HCT116 (cell line): ENCODE data around the gene CCN5. TPM values are rescaled to one million over a fixed set of nuclear protein-coding genes. Genes with fewer than 3 reads are reported as not detected.

Experiments
- ATAC-seq: fragments of 200-7000 bp; cut with Tn5 transposase; 2 replicates; pipeline ENCODE4 v1.9.1; 2020; ENCODE audit warnings: mild to moderate bottlenecking, moderate library complexity
- BruUV-seq: library from RNA; stranded (reverse); fragments of 400-500 nt; replicated peaks from 2 replicates; lab custom pipeline; 2021; lab: Mats Ljungman, UMichigan
- CTCF ChIA-PET: fragments of 300-600 bp; sonication (Branson Sonifier 250); formaldehyde crosslinking; loops from one replicate; lab custom pipeline; 2021; ENCODE audit warnings: antibody characterized with exemption; lab: Charles Lee
- POLR2A ChIA-PET: fragments of 300-600, 350-600 bp; sonication (Branson Sonifier 250); formaldehyde crosslinking; loops from one replicate; lab custom pipeline; 2021; ENCODE audit warnings: antibody characterized with exemption; lab: Charles Lee
- RAD21 ChIA-PET, 2 experiments: fragments of 300-600 bp; sonication (Branson Sonifier 250); formaldehyde crosslinking; loops; one replicate each; lab custom pipeline; 2023; ENCODE audit warnings: low total read pairs in 2 of 2; ENCODE audit not compliant: uncharacterized antibody in 2 of 2, unreplicated experiment in 2 of 2, low non-redundant PET in 1 of 2; lab: Charles Lee
- DNase-seq: peaks from one replicate; pipeline ENCODE4 v3.0.0-alpha.2; 2010; ENCODE audit warnings: low read depth, low spot score
- H2AFZ ChIP-seq: fragments of 200-600 bp; shearing (Covaris generic), sonication (generic); 2 replicates; pipeline ENCODE4 v1.6.1; 2017; ENCODE audit warnings: low read depth, mixed run types, mixed read lengths, antibody characterized with exemption, low read length; ENCODE audit not compliant: poor library complexity, severe bottlenecking
- H3K27ac ChIP-seq: 2 replicates; pipeline ENCODE4 v1.5.1; 2012; ENCODE audit warnings: low read depth, low read length
- H3K27me3 ChIP-seq: fragments of 200-600 bp; sonication (generic); 2 replicates; pipeline ENCODE4 v1.6.1; 2016; ENCODE audit warnings: mixed run types, low read length, mixed read lengths; ENCODE audit not compliant: insufficient read depth
- H3K36me3 ChIP-seq, 2 experiments: fragments of 200-500 bp in 1 of 2; fragments of 200-600 bp in 1 of 2; sonication (Bioruptor generic) in 1 of 2; sonication (generic) in 1 of 2; 2 replicates each; pipeline versions ENCODE4 v1.5.1 to v1.6.1; 2014 to 2016; ENCODE audit warnings: low read length in 2 of 2, inconsistent platforms in 1 of 2, mixed read lengths in 1 of 2, mixed run types in 1 of 2; ENCODE audit not compliant: insufficient read depth in 2 of 2, control insufficient read depth in 1 of 2
- H3K4me1 ChIP-seq, 2 experiments: fragments of 200-600 bp in 1 of 2; sonication (generic) in 1 of 2; 2 replicates each; pipeline versions ENCODE4 v1.5.1 to v1.6.1; 2012 to 2017; ENCODE audit warnings: low read length in 2 of 2, inconsistent platforms in 1 of 2, mild to moderate bottlenecking in 1 of 2, mixed read lengths in 1 of 2, mixed run types in 1 of 2, moderate library complexity in 1 of 2; ENCODE audit not compliant: insufficient read depth in 2 of 2, control insufficient read depth in 1 of 2
- H3K4me2 ChIP-seq: fragments of 200-600 bp; sonication (generic); 2 replicates; pipeline ENCODE4 v1.6.1; 2017; ENCODE audit warnings: mixed run types, low read length, mixed read lengths
- H3K4me3 ChIP-seq, 2 experiments: fragments of 200-600 bp in 1 of 2; sonication (generic) in 1 of 2; replicated peaks in 1 of 2; 2 replicates each; pipeline ENCODE4 v1.5.1; 2011 to 2016; ENCODE audit warnings: low read length in 2 of 2, control low read depth in 1 of 2, low read depth in 1 of 2, mild to moderate bottlenecking in 1 of 2, mixed read lengths in 1 of 2, mixed run types in 1 of 2
- H3K79me2 ChIP-seq: fragments of 200-600 bp; sonication (generic); 2 replicates; pipeline ENCODE4 v1.6.1; 2017; ENCODE audit warnings: mild to moderate bottlenecking, mixed run types, low read length, moderate library complexity, mixed read lengths; ENCODE audit not compliant: insufficient read depth
- H3K9ac ChIP-seq: fragments of 200-600 bp; sonication (generic); 2 replicates; pipeline ENCODE4 v1.6.1; 2016; ENCODE audit warnings: low read length, mixed read lengths
- H3K9me2 ChIP-seq: fragments of 200-600 bp; sonication (generic), shearing (Covaris generic); 2 replicates; pipeline ENCODE4 v1.6.1; 2017; ENCODE audit warnings: mixed run types, mild to moderate bottlenecking, moderate library complexity; ENCODE audit not compliant: insufficient read depth
- H3K9me3 ChIP-seq, 2 experiments: fragments of 200-500 bp in 1 of 2; fragments of 200-600 bp in 1 of 2; sonication (Bioruptor generic) in 1 of 2; sonication (generic) in 1 of 2; 2 replicates each; pipeline ENCODE4 v1.6.1; 2014 to 2017; ENCODE audit warnings: low read length in 2 of 2, mixed read lengths in 2 of 2, inconsistent platforms in 1 of 2, low read depth in 1 of 2, mild to moderate bottlenecking in 1 of 2, mixed run types in 1 of 2, moderate library complexity in 1 of 2; ENCODE audit not compliant: control insufficient read depth in 1 of 2, insufficient read depth in 1 of 2
- H4K20me1 ChIP-seq: fragments of 200-600 bp; sonication (generic), shearing (Covaris generic); 2 replicates; pipeline ENCODE4 v1.6.1; 2017; ENCODE audit warnings: mixed run types, mild to moderate bottlenecking, moderate library complexity; ENCODE audit not compliant: insufficient read depth
- ATF3 ChIP-seq: IDR thresholded peaks from 2 replicates; pipeline ENCODE4 v1.6.1; 2012
- CBX3 ChIP-seq: IDR thresholded peaks from 2 replicates; pipeline ENCODE4 v1.6.1; 2012; ENCODE audit warnings: low read depth
- CEBPB ChIP-seq: IDR thresholded peaks from 2 replicates; pipeline ENCODE4 v1.6.1; 2012; ENCODE audit warnings: low read depth
- ELF1 ChIP-seq: IDR thresholded peaks from 2 replicates; pipeline ENCODE4 v1.6.1; 2012; ENCODE audit warnings: low read depth, borderline replicate concordance
- FOSL1 ChIP-seq: IDR thresholded peaks from 2 replicates; pipeline ENCODE4 v1.6.1; 2012; ENCODE audit warnings: low read depth
- JUND ChIP-seq: IDR thresholded peaks from 2 replicates; pipeline ENCODE4 v1.6.1; 2012
- MAX ChIP-seq: IDR thresholded peaks from 2 replicates; pipeline ENCODE4 v1.6.1; 2012
- RAD21 ChIP-seq: IDR thresholded peaks from 2 replicates; pipeline ENCODE4 v1.6.1; 2012; ENCODE audit warnings: low read depth, mild to moderate bottlenecking
- REST ChIP-seq: IDR thresholded peaks from 2 replicates; pipeline ENCODE4 v1.6.1; 2012; ENCODE audit warnings: low read depth
- SP1 ChIP-seq: IDR thresholded peaks from 2 replicates; pipeline ENCODE4 v1.6.1; 2012; ENCODE audit warnings: low read depth
- SRF ChIP-seq: IDR thresholded peaks from 2 replicates; pipeline ENCODE4 v1.6.1; 2012; ENCODE audit warnings: low read depth
- TCF7L2 ChIP-seq: IDR thresholded peaks from 2 replicates; pipeline ENCODE4 v1.7.0; 2011; ENCODE audit warnings: borderline replicate concordance, inconsistent platforms; ENCODE audit not compliant: insufficient read depth, insufficient read length; ENCODE audit errors: extremely low read depth
- YY1 ChIP-seq: IDR thresholded peaks from 2 replicates; pipeline ENCODE4 v1.6.1; 2011; ENCODE audit warnings: low read length, low read depth, moderate library complexity, mild to moderate bottlenecking; ENCODE audit not compliant: insufficient replicate concordance; ENCODE audit errors: extremely low read depth
- ZFX ChIP-seq: fragments of 450-650 bp; IDR thresholded peaks from 2 replicates; pipeline ENCODE4 v1.6.1; 2017
- intact Hi-C: fragments of 100-400 bp; cut with micrococcal nuclease; formaldehyde crosslinking; loops from 2 replicates; pipeline ENCODE4 v1.10.0; 2022
- total RNA-seq: library from RNA; stranded (reverse); gene quantifications from one replicate; pipeline ENCODE4 v1.2.1, GENCODE V29; 2021; ENCODE audit not compliant: unreplicated experiment

The CCN5 gene
- total RNA-seq, 1 experiment from 2014 or later = 0.20 TPM

- H3K4me2 ChIP-seq = no peak overlapping the region
- ChIA-PET RAD21 (no interaction called here), POLR2A (no interaction called here), CTCF (no interaction called here)
- no peak overlapping the region for H3K9ac ChIP-seq
- intact Hi-C loops = no loop called here
- no peaks in the 10 kb centered on the region for H4K20me1 ChIP-seq
- BruUV-seq = no TSS peak
- no peaks in the 10 kb centered on the region for H3K36me3 ChIP-seq
- no peaks in the 10 kb centered on the region for H3K9me2 ChIP-seq
- ATAC-seq (no peak), DNase-seq (no peak)
- H3K79me2 ChIP-seq = no peaks in the 10 kb centered on the region
- no peaks in the 10 kb centered on the region for H3K9me3 ChIP-seq
- peaks cover 8 to 12% of the 10 kb centered on the region in 2 experiments; a peak in 3 of 4 replicates for H3K4me1 ChIP-seq
- no peak overlapping the region for H3K27ac ChIP-seq
- TF ChIP-seq ZFX (no peak), MAX (no peak), REST (no peak), CEBPB (no peak), ATF3 (no peak), RAD21 (no peak), FOSL1 (no peak), JUND (no peak), YY1 (no peak), SRF (no peak), CBX3 (no peak), TCF7L2 (no peak), SP1 (no peak), ELF1 (no peak)
- H2AFZ ChIP-seq = no peak overlapping the region
- H3K4me3 ChIP-seq = no peak overlapping the region
- H3K27me3 ChIP-seq = no peaks in the 10 kb centered on the region
Measured at GRCh38 chr20:44743916-44744655, 28.9 kb downstream of the CCN5 start.
